HG02610 (cell line): Measurements from ENCODE around the gene EEF1G.
A peak's percentile ranks its signal among the peaks of the same experiment; 100 is the strongest.
"Not testable (repeated sequence)": the region's sequence is repeated elsewhere in the genome, so short reads cannot be mapped to it uniquely, and the experiment has no call there.

Experiments used
- ATAC-seq: cut with Tn5 transposase; IDR thresholded peaks from one replicate; pipeline ENCODE4 v1.9.1; 2021; ENCODE audit warnings: mild to moderate bottlenecking, moderate library complexity; ENCODE audit not compliant: unreplicated experiment

Gene EEF1G

DNA sequence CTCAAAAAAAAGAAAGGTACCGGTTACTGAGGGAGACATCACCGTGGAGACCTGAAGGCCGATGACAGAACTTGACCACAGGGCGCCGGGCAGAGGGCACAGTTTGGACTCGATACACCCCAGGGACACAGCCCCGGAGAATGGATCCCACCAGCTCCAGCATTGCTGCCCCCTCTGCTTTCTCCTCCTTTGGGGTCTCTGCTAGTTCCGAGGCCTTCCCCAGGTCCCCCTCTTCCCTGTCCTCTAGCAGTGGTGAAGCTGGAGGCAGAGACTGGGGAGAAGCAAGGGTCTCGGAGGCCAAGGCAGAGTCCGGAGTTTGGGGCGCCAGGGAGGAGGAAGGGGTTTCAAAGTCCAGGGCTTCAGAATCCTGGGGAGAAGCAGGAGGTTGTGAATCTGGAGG, 4.8 kb upstream of the EEF1G start:
- ATAC-seq: no peak

DNA sequence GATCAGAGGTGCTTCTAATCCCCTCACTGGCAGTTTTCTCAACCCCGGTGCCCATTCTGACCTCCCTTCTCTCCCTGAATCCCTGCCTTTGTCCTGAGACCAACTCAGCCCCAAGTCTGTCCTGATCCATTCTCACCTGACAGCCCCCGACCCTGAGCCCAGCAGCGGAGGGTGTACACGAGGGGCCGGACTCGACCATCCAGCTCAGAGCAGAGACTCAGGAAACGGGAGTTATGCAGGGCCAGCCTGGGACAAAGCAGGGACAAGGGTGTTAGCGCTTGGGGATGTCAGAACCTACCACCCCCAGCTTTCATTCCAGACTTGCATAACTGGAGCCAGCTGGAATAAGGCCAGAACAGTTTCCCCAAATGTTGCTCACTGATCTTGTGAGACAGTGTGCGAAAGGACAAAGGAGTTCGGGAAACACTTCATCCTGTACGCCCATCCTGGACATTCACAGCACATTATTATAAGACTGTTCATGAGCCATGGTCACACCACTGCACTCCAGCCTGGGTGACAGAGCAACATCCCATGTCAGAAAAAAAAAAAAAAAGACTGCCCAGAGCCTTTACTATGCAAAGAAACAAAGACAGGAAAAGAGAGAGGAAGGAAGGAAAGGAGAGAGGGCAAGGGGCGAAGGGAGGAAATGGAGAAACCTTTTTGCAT, 3.5 kb upstream of the EEF1G start:
- no peak for ATAC-seq

- ATAC-seq: no peak
These were observed 2.1 kb upstream of the EEF1G start for GRCh38 chr11:62575837-62576236.

DNA sequence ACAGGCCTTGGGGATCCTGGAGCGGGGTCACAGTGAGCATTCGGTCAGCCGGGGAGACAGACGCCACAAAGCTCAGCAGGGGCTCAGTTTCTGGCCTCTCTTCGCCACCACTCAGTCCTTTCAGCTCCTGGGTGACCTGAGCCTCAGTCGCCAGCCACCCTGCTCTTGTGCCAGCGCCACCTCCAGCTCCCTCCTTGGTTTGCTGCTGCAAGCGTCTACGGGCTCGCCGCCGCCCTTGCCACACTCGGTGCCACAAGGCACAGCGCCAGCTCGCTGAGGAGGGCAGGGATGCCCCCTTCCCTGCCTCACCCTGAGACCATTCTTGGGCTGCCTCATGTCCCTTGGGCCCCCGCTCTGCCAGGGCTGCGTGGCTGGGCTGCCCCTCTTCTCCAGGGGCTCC, 1.5 kb upstream of the EEF1G start:
- no peak for ATAC-seq

DNA sequence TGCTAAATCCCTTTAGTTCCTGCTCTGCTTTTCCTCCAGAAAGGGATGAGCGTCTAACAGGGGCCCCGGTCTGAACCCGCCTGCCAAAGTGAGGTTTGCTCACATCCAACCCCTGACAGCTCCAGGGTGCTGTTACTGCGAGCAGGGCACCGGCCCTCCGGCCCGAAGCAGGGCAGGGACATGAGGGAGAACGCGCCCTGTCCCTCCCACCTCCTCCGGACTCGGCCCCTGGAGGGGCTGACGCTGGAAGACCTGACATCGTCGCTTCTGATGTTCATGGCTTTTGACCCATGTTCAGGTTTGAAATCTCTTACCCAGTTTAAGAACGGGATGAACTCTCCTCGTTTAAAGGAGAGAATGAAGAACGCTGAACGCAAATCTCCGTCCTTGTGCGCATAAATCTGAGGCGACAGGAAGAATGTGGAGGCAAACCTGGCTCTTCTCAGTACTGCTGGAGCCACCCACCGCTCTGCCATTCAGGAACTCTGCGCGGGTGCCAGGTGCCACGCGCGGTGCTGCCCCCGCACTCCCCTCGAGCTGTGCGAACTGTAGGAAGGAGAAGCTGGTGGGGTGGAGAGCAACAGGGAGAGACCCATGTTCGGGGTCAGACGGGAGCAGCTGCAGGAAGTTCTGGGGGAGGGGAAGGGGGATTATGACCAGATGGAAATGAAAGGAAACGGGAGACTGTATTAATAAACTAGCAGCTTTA, 826 bp upstream of the EEF1G start:
- peak; percentile 3 for ATAC-seq

DNA sequence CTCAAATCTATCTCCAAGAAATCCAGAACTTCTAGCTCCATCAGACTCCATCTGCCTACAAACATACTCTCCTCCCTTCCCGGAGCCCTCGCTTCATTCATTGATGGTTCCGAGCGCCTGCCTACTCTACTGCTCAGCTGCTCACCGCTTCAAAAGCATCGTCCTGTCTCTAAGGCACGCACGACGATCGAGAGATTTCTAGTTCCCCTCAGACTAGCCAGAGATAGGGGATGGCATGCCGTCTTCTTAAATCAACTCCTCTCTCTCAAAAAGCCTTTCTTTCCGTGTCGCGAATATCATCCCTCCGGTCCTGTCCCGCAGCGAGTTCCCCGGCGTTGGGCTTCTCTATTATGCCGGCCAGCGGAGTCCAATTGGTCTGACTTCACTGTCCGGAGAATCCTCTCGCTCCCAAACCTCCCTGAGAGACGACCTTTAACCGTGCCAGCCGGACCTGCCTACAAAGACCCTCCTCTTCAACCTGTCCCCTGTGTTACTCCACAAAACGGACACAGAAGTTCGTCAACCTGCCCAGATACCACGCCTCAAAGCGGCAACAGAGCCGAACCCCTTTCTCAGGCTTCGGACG, 592 bp downstream of the EEF1G start:
- no peak for ATAC-seq

GRCh38 chr11:62572431-62572830, 1.3 kb downstream of the EEF1G start:
- ATAC-seq: no peak

- not testable (repeated sequence) for ATAC-seq
These were observed 2.2 kb downstream of the EEF1G start for GRCh38 chr11:62571493-62571892.

DNA sequence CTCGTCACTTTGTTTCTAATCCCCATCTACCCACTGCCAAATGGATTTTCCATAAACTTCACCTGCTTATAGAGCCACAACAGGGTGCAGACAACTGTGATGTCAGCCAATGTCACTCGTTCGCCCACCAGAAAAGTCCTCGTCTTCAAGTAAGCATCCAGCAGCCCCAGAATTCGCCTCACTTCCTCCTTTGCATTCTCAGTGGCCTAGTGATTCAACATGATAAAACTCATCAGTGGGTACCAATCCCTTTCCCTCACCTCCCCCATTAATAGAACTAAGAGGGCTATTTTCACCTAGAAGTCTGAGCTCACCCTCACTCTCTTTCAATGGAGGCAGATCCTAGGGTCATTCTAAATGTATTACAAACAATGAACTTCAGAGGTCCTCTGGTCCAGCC, 2.8 kb downstream of the EEF1G start:
- ATAC-seq: not testable (repeated sequence)

DNA sequence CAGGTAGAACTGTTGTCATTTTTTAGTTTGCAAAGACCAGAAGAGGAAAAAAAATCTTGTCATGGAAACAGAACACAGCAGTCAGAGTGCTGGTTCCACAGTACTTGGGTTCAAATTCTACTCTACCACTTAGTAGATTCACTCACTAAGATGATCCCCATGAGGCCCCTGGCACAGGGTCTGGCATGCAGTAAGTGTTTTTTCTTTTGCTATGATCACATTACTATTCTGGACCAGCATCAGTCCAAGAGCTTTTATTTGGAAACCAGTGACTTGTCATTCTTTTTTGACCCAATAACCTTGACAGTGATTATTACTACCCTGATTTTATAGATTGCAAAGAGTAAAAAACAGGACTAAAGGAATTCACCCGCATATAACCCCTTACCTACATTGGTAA, 4.1 kb downstream of the EEF1G start:
- ATAC-seq: no peak

DNA sequence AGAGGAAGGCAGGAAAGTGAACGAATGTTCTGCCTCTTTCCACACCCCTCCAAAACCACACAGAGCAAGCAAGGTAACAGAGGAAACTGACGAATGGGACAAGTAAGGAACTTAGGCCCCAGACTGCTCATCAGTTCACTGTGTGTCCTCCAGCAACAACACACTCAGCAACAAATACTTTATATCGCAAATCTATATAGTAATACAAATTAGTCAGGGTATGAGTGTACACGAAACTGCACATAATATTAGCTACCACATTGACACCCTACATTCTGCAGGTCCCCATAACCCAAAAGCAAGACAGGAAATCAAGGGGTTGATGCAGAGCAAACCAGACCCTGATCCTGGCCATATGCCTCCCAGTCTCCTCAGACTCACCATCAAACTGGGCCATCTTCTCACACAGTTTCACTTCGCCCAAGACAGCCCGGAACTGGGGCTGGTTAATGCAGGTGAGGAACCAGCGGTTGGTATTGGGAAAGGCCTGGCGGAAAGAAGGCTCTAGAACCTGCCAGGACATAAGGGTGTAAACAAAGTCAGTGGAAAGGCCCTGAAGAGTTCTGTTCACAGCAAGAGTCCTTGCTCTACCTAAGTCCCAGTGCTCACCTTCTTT, 6.6 kb downstream of the EEF1G start:
- no peak for ATAC-seq

GRCh38 chr11:62566247-62566646, 7.4 kb downstream of the EEF1G start:
- no peak for ATAC-seq

- no peak for ATAC-seq
These were observed 8.4 kb downstream of the EEF1G start for GRCh38 chr11:62565100-62565802.

DNA sequence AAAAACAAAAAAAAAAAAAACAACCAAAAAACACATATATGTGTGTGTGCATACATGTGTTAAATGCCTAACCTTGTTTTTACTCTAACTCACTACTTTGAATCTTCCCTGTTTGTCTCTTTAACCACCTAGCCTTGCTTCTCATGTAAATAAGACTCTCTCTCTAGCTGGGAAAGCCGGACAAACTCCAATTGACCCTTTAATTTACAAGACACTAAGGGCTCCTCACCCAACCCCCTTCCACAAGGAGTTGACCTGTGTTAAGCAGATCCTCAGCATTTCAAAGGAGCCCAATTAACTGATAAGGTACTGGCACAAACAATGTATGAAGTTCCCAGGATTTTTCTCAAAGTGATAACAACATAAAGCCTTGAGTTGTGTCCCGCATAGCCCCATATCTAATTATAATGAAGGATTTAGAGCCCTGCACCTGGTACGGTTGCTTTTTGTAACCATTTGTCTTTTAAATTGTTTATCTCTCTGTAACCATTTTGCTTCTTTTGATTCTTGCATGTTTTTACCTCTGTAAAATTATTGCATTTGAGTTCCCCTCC, 11.9 kb downstream of the EEF1G start:
- ATAC-seq: not testable (repeated sequence)

DNA sequence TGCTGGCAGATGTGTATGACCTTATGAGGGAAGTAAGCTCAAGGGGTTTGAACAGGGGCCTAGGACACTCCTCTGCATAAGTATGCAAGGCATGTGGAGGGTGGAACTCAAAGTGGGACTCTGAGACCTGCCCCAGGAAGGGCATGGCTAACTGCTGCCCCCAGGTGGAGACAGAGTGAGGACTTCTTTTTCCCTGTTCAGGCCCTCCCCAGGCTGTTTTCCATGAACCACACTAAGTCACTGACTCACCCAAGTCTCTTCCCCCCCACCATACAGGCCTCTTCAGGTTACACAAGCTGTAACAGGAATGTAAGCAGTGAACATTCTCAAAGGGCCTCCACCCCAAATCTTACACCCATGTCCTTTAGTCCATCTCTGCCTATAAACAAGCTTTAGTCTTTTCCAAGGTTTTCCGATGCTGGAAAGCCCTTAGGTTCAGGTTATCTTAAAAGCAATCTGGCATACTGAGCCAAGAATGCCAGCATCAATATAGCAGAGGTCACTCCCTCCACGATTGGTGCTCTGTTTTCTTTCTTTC, 13.1 kb downstream of the EEF1G start:
- ATAC-seq: no peak

DNA sequence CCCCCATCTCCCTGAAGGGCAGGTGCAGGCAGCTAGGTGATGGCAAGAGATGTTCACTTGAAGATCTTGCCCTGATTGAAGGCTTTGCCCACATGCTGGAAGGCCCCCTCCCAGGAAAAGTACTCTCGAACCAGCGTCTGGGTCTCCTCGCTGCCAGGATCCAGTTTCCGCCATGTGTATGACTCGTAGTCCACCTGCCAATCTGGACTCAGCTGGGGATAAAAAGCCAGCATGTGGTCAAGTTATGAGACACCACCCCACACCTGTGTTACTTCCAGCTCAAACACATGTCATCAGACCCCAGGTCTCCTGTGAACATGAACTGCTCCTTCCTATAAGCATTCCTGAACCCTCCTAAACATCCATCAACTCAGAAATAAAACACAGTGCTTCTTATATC, 14.1 kb downstream of the EEF1G start:
- not testable (repeated sequence) for ATAC-seq

GRCh38 chr11:62559204-62559603, 14.5 kb downstream of the EEF1G start:
- ATAC-seq: no peak

DNA sequence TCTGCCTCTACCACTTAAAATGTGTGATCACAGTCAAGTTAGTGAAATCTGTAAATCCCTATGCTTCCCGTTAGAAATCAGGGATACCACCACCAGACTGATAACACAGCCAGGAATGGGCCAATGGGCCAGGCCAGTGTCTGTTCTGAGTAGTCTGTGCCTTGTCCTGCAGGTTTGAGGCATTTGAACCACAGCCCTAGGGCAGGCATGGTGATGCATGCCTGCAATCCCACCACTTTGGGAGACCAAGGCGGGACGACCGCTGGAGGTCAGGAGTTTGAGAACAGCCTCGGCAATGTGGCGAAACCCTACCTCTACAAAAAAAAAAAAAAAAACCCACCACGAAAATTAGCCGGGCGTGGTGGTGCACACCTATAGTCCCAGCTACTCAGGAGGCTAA, 15.0 kb downstream of the EEF1G start:
- ATAC-seq: no peak

- peak; percentile 28 for ATAC-seq
These were observed 16.6 kb downstream of the EEF1G start for GRCh38 chr11:62556875-62557631.
